GM21515 (cell line): Measurements from ENCODE around the gene CYTH4.

Experiments
- ATAC-seq: cut with Tn5 transposase; IDR thresholded peaks from one replicate; pipeline ENCODE4 v1.9.1; 2021; ENCODE audit not compliant: unreplicated experiment

CYTH4 gene

DNA sequence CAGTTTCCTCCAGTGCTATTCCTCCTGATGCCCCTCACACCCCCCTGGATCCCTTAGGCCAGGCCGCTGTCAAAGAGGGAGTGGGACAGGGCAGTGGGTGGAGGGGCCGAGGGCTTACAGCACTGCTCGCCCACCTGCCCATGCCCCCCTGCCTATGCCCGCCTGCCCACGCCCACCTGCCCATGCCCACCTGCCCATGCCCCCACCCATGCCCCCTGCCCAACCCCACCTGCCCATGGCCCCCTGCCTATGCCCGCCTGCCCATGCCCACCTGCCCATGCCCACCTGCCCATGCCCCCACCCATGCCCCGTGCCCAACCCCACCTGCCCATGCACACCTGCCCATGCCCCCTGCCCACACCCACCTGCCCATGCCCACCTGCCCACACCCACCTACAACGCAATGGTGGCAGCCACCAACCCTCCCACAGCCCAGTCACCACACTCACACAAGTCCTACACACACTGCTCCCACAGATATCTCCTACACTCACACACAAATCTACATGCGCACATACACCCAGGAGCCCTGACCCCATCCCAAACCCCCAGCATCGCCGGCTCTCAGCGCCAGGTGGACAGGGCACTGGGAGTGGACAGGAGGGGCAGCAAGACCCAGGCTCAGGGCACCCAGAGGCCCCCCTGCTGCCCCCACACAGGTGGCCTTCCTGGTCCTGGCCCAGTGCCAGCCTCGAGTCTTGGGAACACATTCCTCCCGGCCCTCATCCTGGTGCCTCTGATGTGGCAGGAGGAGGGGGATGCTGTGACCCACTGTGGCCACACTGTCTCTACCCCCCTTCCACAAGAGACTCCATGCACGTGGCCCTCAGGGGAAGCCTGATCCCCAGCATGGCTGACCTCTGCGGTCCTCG is 61.8 kb downstream of the CYTH4 start:
- no peak for ATAC-seq

DNA sequence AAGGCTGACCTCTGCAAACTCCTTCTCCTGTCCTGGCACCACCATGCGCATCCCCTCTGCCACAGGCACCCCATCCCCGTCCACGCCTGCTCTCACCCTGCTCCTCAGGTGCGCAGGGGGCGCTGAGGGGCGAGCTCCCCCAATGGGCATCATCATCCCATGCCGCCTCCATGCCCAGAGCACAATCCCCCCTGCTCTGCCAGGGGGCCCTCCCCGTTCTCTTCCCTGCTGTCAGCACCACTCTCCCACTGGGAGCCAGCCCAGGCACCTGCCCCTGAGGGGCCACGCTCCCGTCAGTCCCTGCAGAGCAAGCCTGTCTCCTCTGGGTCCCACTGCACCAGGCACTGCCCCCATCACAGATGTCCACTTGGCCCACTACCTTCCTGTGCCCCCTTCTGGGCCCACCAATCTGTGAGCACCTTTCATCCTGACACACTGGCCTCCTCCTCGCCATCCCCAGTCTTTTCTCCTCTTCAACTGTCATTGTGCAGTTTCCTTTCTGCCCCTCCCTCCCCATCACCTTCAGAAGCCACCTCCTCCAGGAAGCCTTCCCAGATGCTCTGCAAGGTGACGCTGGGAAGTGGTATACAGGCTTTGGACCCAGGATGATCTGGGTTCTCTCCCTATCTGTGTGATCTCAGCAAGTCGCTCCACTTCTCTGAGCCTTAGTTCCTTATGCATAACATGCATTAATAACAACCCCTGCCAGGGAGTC is 62.6 kb downstream of the CYTH4 start:
- no peak for ATAC-seq

DNA sequence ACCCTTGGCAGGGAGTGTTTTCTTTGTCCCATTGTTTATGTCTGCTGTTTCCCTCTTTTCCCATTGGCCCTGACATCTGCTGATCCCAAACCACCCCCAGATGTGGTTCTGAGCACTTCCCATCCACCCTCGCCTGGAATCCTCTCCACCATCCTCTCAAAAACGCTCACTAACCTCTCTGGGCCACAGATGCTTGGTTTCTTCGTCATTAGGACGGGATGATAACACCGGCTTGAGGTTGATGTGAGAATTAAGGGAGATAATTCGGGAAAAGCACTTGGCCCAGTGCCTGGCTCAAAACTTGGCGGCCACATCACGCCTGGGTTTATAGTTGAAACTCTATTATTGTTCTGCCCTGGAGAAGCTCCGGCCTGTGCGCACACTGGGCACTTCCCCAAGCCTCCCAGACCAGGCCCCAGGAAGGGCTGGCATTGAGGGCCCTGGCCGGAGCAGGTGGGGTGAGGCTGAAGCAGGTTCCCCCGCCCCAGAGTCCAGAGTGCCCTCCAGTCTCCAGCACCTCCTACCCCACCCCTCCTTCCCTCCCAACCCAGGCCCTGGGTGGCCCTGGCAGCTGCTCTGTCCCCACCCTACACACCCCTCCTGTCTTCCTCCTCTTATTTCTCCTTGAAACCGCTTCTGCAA is 63.7 kb downstream of the CYTH4 start:
- ATAC-seq, result no peak

DNA sequence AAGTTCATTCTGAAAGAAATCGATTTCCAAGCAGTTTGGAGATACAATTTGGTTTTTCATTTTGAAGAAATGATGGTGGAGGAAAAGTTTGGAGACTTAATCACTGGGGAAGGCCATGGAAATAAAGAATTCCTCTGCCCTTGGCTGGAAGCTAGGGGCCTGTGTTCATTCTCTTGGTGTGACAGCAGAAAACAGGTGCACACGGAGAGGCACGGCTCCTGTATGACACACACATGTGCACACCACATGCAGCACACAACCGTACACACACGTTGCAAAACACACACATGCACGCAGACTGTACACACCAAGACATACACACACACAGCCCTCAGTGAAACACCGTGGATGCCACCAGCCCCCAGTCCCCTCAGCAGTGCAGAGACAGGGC is 64.2 kb downstream of the CYTH4 start:
- no peak for ATAC-seq

DNA sequence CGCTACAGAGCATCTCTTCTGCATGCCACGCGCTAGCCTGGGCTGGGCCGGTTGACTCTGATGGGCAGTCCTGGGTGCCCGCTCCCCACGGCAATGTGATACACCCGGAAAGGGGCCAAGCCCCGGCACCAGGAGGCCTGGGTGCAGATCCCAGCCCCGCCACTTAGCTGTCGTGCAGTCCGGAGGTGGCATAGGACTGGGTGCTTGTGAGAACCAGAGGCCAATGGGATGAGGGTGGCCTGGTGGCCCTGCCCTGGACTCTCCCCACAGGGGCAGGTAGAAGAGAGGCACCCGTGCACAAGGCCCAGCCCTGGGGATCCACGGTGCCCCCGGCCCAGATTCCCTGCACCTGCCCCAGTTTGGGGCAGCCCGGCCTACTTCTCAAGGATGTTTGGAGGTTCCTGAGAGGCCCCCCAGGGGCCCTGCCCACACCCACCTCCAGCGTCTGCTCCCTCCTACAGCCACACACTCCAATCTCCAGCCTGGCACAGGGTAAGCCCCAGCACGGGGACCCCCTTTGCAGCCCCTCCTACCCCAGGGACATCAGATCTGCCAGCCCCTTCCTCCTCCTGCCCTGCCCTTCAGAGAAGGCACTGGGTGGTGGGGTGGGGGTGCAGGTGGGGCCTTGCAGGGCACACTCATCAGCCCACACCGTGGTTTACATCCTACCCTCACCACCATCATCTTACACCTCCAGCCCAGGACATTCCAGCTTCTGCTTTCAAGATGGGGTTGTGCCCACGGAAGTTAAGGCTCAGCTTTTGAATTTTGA is 66.9 kb downstream of the CYTH4 start:
- no peak for ATAC-seq

DNA sequence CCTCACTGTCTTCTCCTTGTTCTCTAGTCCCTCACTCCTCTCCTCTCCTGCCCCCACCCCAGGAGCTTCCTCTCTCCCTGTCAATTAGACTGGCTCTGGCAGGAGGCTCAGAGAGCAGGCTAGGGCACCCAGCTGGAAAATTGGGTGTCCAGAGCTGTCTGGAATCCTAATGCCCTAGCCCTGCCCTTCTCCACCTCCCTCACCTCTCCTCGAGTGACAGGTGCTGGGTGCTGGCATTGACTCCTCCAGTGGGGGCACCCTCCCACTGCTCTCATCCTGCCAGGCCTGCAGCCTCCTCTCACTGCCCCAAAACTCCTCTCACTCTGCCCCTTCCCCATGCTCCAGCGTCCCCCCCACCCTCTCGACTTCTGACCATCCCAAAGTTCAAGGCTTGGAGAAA is 68.9 kb downstream of the CYTH4 start:
- no peak for ATAC-seq

DNA sequence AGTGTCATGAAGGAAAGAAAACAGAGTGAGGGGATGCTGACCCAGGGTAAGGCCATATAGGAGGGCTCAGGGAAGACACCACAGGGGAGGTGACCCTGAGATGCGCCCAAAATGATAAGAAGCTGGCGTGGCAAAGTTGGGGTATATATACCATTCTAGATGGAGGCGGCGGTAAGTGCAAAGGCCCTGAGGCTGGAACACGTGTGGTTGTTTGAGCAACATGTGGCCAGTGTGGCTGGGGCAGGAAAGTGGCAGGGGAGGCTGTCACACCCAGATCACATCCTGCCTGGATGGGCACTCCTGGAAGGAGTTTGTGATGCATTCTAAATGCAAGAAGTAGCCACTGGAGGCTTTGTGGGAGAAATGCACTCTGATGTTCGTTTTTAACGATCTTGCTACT is 70.2 kb downstream of the CYTH4 start:
- no peak for ATAC-seq

DNA sequence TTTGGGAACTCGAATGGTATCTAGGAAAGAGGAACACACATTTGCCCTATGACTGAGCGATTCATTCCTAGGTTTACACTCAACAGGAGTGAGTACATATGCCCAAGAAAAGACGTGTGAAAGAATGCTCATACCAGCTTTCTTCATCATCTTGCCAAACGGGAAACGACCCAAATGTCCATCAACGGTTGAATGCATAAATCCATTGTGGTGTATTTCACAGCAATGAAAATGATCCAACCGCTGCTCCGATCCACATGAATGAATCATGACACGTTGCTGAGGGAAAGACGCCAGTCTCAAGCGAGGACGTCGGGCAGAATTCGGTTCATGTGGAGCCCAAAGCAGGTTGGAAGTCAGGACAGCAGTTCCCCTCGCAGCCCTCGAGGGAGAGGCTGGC is 71.5 kb downstream of the CYTH4 start:
- ATAC-seq, result no peak

DNA sequence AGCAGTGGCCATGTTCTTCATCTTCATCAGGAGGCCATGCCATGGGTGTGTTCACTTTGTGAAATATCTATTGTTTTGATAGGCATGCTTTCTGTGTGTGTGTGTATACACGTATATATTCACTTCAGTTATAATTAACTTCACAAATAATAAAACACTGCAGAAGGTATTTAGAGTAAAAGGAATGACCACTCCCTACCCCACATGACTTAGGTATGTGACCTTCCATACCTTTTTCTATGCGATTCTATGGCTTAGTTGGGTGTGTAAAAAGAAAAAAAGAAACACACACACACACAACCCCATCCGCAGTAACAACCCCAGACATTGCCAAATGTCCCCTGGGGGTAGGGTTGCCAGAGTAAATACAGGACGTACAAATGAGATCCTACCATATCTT is 72.0 kb downstream of the CYTH4 start:
- no peak for ATAC-seq

DNA sequence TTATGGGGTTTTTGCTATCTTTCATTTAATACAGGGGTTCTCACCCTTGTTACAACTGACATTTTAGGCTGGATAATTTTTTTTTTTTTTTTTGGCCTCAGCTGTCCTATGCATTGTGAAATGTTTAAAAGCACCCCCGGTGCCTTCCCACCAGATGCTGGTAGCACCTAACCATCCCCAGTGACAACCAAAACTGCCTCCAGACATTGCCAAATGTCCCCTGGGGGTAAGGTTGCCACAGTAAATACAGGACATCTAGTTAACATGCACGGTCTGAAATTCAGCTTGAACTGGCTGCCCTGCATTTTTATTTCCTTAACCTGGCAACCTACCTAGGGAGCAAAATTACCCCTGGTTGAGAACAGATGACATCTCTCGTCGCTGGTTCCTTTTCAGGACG is 72.4 kb downstream of the CYTH4 start:
- ATAC-seq, result no peak

DNA sequence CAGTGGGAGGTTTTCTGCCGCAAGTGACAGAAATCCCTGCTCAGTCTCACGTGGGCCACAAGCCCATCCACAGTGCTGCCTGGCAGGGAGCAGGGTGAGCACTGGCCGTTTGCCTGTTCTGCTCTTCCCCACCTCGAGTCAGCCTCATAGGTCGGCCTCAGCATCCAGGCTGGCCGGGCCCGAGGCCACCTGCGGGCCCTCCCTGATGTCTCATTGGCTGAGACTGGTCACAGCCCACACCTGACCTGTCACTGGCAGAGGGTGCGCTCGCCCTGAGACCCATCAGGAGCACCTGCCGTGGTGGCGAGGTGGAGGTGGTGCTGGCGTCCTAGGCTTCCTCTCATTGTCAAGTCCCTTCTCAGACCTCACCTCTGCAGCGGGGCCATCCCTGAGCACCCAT is 72.9 kb downstream of the CYTH4 start:
- no peak for ATAC-seq

DNA sequence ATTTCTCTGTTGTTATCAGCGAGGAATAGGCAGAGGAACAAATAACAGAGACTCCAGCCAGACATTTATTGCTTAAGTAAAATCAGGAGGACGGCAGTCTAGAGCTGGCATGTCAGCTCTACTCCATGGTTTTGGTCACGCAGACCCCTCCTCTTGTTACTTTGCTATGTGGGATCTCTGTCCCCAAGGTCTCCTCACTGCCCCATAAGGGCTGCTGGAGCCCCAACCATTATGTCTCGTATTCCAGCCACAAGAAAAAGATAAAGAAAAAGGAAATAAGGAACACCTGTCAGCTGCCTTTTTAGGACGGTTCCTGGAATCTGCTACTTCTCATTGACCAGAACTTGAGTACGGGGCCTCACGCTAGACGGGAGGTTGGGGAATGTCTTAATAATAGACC is 74.6 kb downstream of the CYTH4 start:
- ATAC-seq, result no peak

DNA sequence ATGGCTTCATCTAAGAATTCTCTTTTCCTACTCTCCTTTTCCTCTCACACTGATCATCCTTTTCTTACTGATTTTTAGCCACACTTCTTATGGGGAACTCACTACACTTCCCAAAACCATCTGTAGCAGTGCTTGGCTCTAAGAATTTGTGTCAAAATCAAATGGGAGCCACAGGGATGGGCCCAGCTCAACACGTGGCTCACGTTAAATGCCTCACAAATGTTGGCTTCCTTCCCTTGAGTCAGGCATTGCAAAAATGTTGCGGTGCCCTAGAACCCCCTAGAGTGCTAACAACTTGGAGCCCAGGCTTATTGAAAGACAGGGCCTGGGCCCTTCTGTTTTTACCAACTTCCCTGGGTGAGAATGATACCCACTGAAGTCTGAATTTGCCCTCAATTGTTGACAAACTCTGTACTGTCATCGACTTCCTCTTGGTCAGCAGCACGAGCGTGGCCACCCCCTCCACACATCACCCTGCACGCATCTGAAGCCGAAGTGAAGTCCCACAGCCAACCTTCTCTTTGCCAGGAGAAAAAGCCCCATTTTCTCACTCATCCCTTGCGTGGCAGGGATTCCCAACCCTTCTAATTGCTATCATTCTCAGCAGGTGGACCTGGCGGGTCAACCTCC is 75.3 kb downstream of the CYTH4 start:
- no peak for ATAC-seq

DNA sequence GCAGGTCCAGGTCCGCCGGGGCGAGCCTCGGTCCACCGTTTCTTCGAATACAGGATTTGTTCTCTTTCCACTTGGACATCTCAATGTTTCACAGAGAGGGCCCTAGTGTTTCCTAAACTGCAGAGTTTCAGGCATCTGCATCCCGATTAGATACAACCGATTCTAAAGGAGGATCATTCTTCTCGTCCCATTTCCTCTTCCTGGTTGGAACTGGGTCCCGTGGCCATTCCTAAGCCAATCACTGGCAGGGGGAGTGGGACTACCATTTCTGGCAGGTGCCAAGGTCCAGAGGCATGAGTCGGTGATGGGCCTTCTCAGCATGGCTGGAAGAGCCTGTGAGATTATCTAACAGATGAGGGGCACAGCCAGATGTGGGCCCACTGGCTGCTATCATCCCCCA is 76.1 kb downstream of the CYTH4 start:
- no peak for ATAC-seq

DNA sequence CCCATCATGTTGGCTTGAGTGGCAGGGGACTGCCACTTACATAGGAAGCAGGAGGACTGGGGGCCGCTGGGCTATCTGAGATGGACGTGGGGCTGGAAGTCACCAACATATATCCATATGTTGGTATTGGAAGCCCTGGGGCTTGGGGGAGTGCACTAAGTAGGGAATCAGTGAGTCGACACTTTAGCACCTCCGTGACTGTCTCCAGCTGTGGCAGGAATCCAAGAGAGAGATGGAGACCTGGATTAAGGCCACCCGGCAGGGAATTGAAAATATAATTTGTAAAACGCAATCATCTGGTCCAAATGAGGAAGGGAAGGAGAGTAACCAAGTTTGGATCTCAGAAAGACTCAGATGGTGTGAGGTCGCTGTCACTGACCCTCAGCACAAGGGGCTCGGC is 76.6 kb downstream of the CYTH4 start:
- ATAC-seq, result no peak

DNA sequence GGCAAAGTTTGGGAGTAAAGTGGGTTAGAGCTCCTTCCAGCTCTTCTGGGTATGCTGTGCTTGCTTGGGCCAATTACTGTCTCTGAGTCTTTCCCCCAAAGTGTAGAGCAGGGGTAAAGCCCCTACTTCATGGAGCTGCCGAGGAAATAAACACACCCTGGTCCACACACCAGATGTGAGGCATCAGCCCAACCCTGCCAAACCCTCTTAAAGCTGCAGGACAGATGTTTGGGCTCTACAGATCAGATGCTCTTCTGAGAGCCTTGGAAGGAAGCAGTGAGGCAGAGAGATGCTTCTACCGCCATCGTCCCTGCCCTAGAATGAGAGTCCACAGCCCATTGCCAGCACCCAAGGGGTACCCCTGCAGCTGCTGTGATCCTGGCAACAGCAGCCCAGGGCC is 80.3 kb downstream of the CYTH4 start:
- ATAC-seq, result no peak

DNA sequence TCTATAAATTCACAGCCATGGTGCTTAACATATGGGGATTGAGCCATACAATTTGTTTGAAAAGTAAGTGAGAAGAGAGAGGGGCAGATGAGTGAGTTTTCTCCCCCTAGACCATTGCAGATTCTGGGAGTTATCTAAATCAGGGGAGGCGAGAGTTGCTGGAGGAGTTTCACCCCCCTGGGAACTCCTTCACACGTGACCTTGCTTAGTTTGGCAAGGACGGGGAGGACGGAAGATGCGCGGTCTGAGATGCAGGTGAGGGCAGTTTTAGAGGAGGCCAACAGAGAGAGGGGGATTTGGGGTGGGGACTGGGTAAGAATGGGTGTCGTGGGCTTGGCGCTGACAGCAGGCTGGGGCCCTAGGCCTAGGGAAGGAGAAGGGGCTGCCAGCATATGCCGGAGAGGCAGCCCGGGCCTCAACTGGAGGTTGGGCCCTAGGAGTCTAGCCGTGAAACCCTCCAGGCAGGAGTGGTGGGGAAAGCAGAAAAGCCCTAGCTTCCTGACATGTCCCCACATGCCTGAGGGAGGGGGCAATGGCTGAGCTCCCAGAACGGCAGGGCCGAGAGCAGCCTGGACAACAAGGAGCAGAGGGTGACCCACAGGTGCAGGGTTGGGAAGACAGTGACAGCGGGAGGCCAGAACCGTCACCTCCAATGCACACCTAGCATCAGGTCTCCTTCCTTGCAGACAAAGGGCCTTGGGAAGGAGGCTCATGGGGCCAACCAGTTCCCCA is 81.1 kb downstream of the CYTH4 start:
- no peak for ATAC-seq
